HEK293 (cell line): ENCODE results near the gene PTK7.

Experiments used
- ZNF155 ChIP-seq: fragments of 450-650 bp; formaldehyde crosslinking; IDR thresholded peaks from 2 replicates; pipeline ENCODE4 v1.5.1; 2016; ENCODE audit warnings: missing biosample characterization, missing genetic modification characterization
- TF ChIP-seq, protein P1 (sequence below): fragments of 450-650 bp; formaldehyde crosslinking; IDR thresholded peaks from 2 replicates; pipeline ENCODE4 v1.5.1; 2016; ENCODE audit warnings: missing biosample characterization, missing genetic modification characterization

DNA sequence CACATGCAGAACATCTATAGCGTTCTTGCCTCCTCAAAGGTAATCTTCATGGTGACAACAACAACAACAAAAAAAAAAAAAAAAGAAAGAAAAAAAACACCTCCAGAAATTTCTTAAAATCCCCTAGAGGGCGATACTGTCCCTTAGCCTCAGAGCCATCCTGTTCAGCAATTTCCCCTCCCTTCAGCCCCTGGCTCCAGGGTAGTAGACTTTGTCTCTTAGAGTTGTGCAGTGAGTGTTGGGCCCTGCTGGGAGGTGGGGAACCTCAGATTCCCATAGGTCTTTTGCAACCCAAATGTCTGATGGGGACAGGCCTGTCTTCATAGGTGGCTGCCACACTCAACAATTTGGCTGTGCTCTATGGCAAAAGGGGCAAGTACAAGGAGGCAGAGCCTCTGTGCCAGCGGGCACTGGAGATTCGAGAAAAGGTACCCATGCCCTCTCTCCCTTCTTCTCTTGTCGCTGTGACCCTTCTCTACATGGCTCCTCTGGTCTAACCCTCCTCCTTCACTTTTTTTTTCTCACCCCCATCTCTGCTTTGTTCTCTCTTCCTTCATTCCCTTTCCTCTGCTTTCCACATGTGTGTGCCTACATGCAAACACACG lies 6.0 kb upstream of the PTK7 start:
- TF ChIP-seq, protein P1, sequence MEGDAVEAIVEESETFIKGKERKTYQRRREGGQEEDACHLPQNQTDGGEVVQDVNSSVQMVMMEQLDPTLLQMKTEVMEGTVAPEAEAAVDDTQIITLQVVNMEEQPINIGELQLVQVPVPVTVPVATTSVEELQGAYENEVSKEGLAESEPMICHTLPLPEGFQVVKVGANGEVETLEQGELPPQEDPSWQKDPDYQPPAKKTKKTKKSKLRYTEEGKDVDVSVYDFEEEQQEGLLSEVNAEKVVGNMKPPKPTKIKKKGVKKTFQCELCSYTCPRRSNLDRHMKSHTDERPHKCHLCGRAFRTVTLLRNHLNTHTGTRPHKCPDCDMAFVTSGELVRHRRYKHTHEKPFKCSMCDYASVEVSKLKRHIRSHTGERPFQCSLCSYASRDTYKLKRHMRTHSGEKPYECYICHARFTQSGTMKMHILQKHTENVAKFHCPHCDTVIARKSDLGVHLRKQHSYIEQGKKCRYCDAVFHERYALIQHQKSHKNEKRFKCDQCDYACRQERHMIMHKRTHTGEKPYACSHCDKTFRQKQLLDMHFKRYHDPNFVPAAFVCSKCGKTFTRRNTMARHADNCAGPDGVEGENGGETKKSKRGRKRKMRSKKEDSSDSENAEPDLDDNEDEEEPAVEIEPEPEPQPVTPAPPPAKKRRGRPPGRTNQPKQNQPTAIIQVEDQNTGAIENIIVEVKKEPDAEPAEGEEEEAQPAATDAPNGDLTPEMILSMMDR (tag by site-specific recombination): peak; percentile 73
- TF ChIP-seq ZNF155: no peak
